CD4-positive, alpha-beta T cell (primary cell): ENCODE results near the gene TAS2R40. TPM values are rescaled to one million over a fixed set of nuclear protein-coding genes. Genes with fewer than 3 reads are reported as not detected.

Experiments
- ATAC-seq: fragments of 200-7000 bp; cut with Tn5 transposase; one replicate; pipeline ENCODE4 v1.10.0; 2022; ENCODE audit warnings: mild to moderate bottlenecking; ENCODE audit not compliant: poor library complexity
- CTCF ChIA-PET: fragments of 350-600 bp; sonication (Branson Sonifier 250); formaldehyde crosslinking; loops from one replicate; lab custom pipeline; 2021; ENCODE audit warnings: antibody characterized with exemption, inconsistent platforms; lab: Charles Lee
- POLR2A ChIA-PET: fragments of 350-600 bp; sonication (Branson Sonifier 250); formaldehyde crosslinking; loops from one replicate; lab custom pipeline; 2021; ENCODE audit warnings: antibody characterized with exemption, inconsistent platforms; lab: Charles Lee
- DNase-seq, 14 experiments: peaks; one replicate each; pipeline ENCODE4 v3.0.0-alpha.2; 2013 to 2020; ENCODE audit warnings: mixed read lengths in 2 of 14
- H3K27ac ChIP-seq, 2 donors: one replicate each; pipeline versions ENCODE4 v1.5.1 to v1.7.0; 2013; ENCODE audit warnings: low read length in 2 of 2, low read depth in 1 of 2, mild to moderate bottlenecking in 1 of 2
- H3K27me3 ChIP-seq, 2 experiments: 1 replicate in 1 of 2; 2 replicates in 1 of 2; pipeline versions ENCODE4 v1.6.1 to v1.7.0; 2013; ENCODE audit warnings: low read length in 2 of 2, control low read depth in 1 of 2, mild to moderate bottlenecking in 1 of 2, moderate library complexity in 1 of 2; ENCODE audit not compliant: insufficient read depth in 2 of 2, control insufficient read depth in 1 of 2
- H3K36me3 ChIP-seq: one replicate; pipeline ENCODE4 v1.6.1; 2013; ENCODE audit warnings: low read length, control low read depth; ENCODE audit not compliant: insufficient read depth
- H3K4me1 ChIP-seq: one replicate; pipeline ENCODE4 v1.6.1; 2013; ENCODE audit warnings: low read length, control low read depth; ENCODE audit not compliant: insufficient read depth
- H3K4me3 ChIP-seq: one replicate; pipeline ENCODE4 v1.5.1; 2013; ENCODE audit warnings: mild to moderate bottlenecking, low read length, moderate library complexity
- H3K9me3 ChIP-seq, 2 experiments: 1 replicate in 1 of 2; 2 replicates in 1 of 2; pipeline versions ENCODE4 v1.6.1 to v1.7.0; 2013; ENCODE audit warnings: low read length in 2 of 2, mild to moderate bottlenecking in 2 of 2, control low read depth in 1 of 2, moderate library complexity in 1 of 2; ENCODE audit not compliant: control insufficient read depth in 1 of 2, insufficient read depth in 1 of 2
- H3K27ac Mint-ChIP-seq: one replicate; pipeline ENCODE4 v1.8.0; 2020; ENCODE audit warnings: mixed read lengths
- H3K27me3 Mint-ChIP-seq: one replicate; pipeline ENCODE4 v1.8.0; 2021; ENCODE audit warnings: mixed read lengths
- H3K36me3 Mint-ChIP-seq: one replicate; pipeline ENCODE4 v1.8.0; 2021; ENCODE audit warnings: low read depth, mixed read lengths
- H3K4me1 Mint-ChIP-seq: one replicate; pipeline ENCODE4 v1.8.0; 2021; ENCODE audit warnings: low read depth, mixed read lengths
- H3K4me3 Mint-ChIP-seq: one replicate; pipeline ENCODE4 v1.8.0; 2020; ENCODE audit warnings: mild to moderate bottlenecking, mixed read lengths
- H3K9me3 Mint-ChIP-seq: one replicate; pipeline ENCODE4 v1.8.0; 2020; ENCODE audit warnings: mixed read lengths
- CTCF ChIP-seq: fragments of 200-600 bp; IDR thresholded peaks from one replicate; pipeline ENCODE4 v1.8.0; 2022; ENCODE audit warnings: antibody characterized with exemption, mild to moderate bottlenecking
- intact Hi-C, 2 experiments: fragments of 100-400 bp; cut with DNase I in 1 of 2; cut with micrococcal nuclease in 1 of 2; formaldehyde crosslinking; loops; one replicate each; pipeline versions ENCODE4 v1.15.1 to v1.9.0; 2023 to 2025; cut with DNase I, micrococcal nuclease
- total RNA-seq, 174 experiments: library from RNA in 2 of 174; stranded (reverse) in 2 of 174; gene quantifications; one replicate each; pipeline ENCODE4 v1.2.3 and lab custom pipeline; 2021 to 2026

TAS2R40 gene
- total RNA-seq, 2 experiments from 2014 or later, result not detected

GRCh38 chr7:143214789-143215679 is 6.8 kb upstream of the TAS2R40 start:
- H3K36me3 ChIP-seq, result no peaks in the 10 kb centered on the region
- H3K36me3 Mint-ChIP-seq, result no peaks in the 10 kb centered on the region
- TF ChIP-seq CTCF, result peak; percentile 100
- POLR2A ChIA-PET, result interaction anchor here (0.8 to 1.4 kb wide), 5 partner anchors 165 to 611 kb away, joined by 3 to 6 read pairs (median 4); no protein-coding TSS in a partner anchor
- H3K4me1 ChIP-seq, result no peaks in the 10 kb centered on the region
- intact Hi-C loops, result loop anchor here (1.0 to 10.0 kb wide), 14 partner anchors 207 to 1240 kb away; partner anchors contain the start of genes EPHB6 (in 1 of the 2) and TRPV6 (in 1 of the 2)
- CTCF ChIA-PET, result interaction anchor here (0.6 to 3.6 kb wide), 40 partner anchors 9 to 895 kb away, joined by 3 to 45 read pairs (median 4); no protein-coding TSS in a partner anchor
- peaks cover 4% of the 10 kb centered on the region for H3K27me3 Mint-ChIP-seq
- no peaks in the 10 kb centered on the region for H3K4me1 Mint-ChIP-seq
- ATAC-seq (peak; percentile 98), DNase-seq (peak; percentile 18 to 89 (median 46))
- no peaks in the 10 kb centered on the region for H3K27me3 ChIP-seq
- no peak overlapping the region for H3K27ac Mint-ChIP-seq
- H3K9me3 ChIP-seq, result no peaks in the 10 kb centered on the region
- H3K4me3 ChIP-seq, result no peak overlapping the region
- H3K4me3 Mint-ChIP-seq, result no peak overlapping the region
- H3K27ac ChIP-seq, result no peak overlapping the region
- no peaks in the 10 kb centered on the region for H3K9me3 Mint-ChIP-seq

- no peak for TF ChIP-seq CTCF
- H3K27me3 ChIP-seq, result no peaks in the 10 kb centered on the region
- H3K9me3 ChIP-seq, result no peaks in the 10 kb centered on the region
- Mint-ChIP-seq H3K27ac (no peak overlapping the region), H3K36me3 (no peaks in the 10 kb centered on the region), H3K27me3 (peaks cover 4% of the 10 kb centered on the region), H3K4me3 (no peak overlapping the region), H3K4me1 (no peaks in the 10 kb centered on the region), H3K9me3 (no peaks in the 10 kb centered on the region)
- no peak overlapping the region for H3K4me3 ChIP-seq
- ChIA-PET CTCF (interaction anchor here (1.1 to 3.6 kb wide), 6 partner anchors 23 to 613 kb away, joined by 3 to 45 read pairs (median 14); no protein-coding TSS in a partner anchor), POLR2A (no interaction called here)
- DNase-seq (no peak), ATAC-seq (no peak)
- H3K27ac ChIP-seq, result no peak overlapping the region
- H3K4me1 ChIP-seq, result no peaks in the 10 kb centered on the region
- intact Hi-C loops, result loop anchor here (5.0 to 10.0 kb wide), 9 partner anchors 331 to 914 kb away; partner anchors contain the start of genes EPHB6 (in 1 of the 2) and TRPV6 (in 1 of the 2)
- no peaks in the 10 kb centered on the region for H3K36me3 ChIP-seq
Observed at GRCh38 chr7:143216151-143216550, 5.7 kb upstream of the TAS2R40 start.

- intact Hi-C loops, result loop anchor here (5.0 to 10.0 kb wide), 9 partner anchors 332 to 914 kb away; partner anchors contain the start of genes EPHB6 (in 1 of the 2) and TRPV6 (in 1 of the 2)
- ChIA-PET CTCF (interaction anchor here (0.9 to 3.6 kb wide), 4 partner anchors 79 to 613 kb away, joined by 3 to 45 read pairs (median 8); no protein-coding TSS in a partner anchor), POLR2A (no interaction called here)
- no peak overlapping the region for H3K27ac Mint-ChIP-seq
- peaks cover 6% of the 10 kb centered on the region for H3K27me3 Mint-ChIP-seq
- no peak for TF ChIP-seq CTCF
- no peak for ATAC-seq
- no peaks in the 10 kb centered on the region for H3K36me3 Mint-ChIP-seq
- H3K4me1 ChIP-seq, result no peaks in the 10 kb centered on the region
- H3K27ac ChIP-seq, result no peak overlapping the region
- no peaks in the 10 kb centered on the region for H3K9me3 Mint-ChIP-seq
- no peaks in the 10 kb centered on the region for H3K27me3 ChIP-seq
- no peak overlapping the region for H3K4me3 Mint-ChIP-seq
- H3K4me1 Mint-ChIP-seq, result no peaks in the 10 kb centered on the region
- no peaks in the 10 kb centered on the region for H3K36me3 ChIP-seq
- DNase-seq, result no peak
- no peak overlapping the region for H3K4me3 ChIP-seq
- H3K9me3 ChIP-seq, result no peaks in the 10 kb centered on the region
Observed at GRCh38 chr7:143216686-143217085, 5.2 kb upstream of the TAS2R40 start.
